ENCODE data around the gene EDDM13. TPM values are rescaled to one million over a fixed set of nuclear protein-coding genes. Genes with fewer than 3 reads are reported as not detected.

Gene EDDM13
- total and polyA plus RNA-seq, 2 of the 13 experiments (the other 11 are each of a cell fraction or from before 2014, with no cell fraction given): not detected

DNA sequence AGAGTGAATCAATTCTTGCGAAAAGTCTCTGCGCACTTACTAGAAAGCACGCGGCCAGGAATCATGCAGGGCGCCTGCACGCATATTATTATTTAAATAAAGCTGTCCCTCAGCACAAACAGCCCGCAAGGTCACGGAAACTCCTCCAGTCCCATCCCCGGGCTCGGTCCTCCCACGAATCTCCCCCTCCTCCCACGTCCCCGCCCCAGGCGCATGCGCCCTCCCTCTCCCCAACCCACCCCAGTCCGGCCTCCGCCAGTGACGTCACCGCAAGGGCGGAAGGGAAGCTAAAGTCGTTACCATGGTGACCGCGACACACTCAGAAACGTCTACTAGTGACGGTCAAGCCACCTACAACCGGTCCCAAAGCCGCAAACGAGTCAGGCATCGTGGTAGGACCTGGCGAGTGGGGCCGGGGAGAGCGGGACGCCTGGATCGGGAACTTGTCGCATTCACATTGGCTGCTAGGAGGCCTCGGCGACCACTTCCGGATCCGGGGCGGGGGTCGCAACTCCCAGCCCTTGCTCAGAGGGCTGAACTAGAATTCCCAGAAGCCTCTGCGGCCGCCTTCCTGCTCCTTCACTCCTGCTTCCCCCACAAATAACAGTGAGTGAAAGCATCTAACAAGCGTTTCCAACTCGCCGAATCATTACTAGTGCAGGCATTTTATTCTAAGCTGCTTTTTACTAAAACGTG lies 42.0 kb downstream of the EDDM13 start, which contains the start of gene ZSCAN5A:
ZSCAN5A (minus strand) TSS at position 459 of the 696 bp plus-strand sequence. CDS start 89,793 bp downstream, outside the sequence.
- FAIRE-seq (no peak), ATAC-seq (peak; percentile 88), DNase-seq (ENCODE audit: low spot score) (peak; percentile 89)
- H3K4me3 ChIP-seq (replicated peaks in 1 of 3; ENCODE audit: insufficient read depth in 1 of 3, low read depth in 2 of 3, low read length in 3 of 3): peak within 1 kb of the TSS; percentile 81 to 87 (median 82)
- peak within 1 kb of the TSS; percentile 94 for H3K9ac ChIP-seq (ENCODE audit: insufficient read depth, low read depth, low read length)
- peak within 1 kb of the TSS; percentile 82 for H2AFZ ChIP-seq (ENCODE audit: low read length)
- H3K27me3 ChIP-seq (ENCODE audit: control insufficient read depth in 1 of 2, insufficient read depth in 2 of 2, low read length in 2 of 2): no peaks in the 10 kb centered on the region; a peak in 1 of 5 replicates
- in situ Hi-C loops (cut with HindIII; ENCODE audit: extremely low pct_ligation_motif_present, low pct_unique_long_range_greater_than_20kb) (loop anchor here (10.0 kb wide), 1 partner anchor 240 kb away; no protein-coding TSS in a partner anchor), intact Hi-C loops (cut with micrococcal nuclease; ENCODE audit: unreplicated experiment) (loop anchor here (5.0 kb wide), 1 partner anchor 192 kb away; the partner anchor contains the start of gene ZNF787)
- ChIA-PET CTCF (ENCODE audit: low intra/inter-chr PET ratio, low total read pairs) (interaction anchor here (1.0 kb wide), 1 partner anchor 19 kb away, joined by 4 read pairs; no protein-coding TSS in a partner anchor), POLR2A (interaction anchor here (0.7 to 2.5 kb wide), 7 partner anchors 19 to 203 kb away, joined by 3 to 8 read pairs (median 4); partner anchors contain the start of genes ZNF583 and ZNF787)
- WGBS (ENCODE audit: low lambda C conversion rate): under 1% methylated on average over 31 of the region's 47 CpGs
- peak within 1 kb of the TSS; percentile 99 for H3K4me2 ChIP-seq (ENCODE audit: low read depth, low read length)
- BruUV-seq (replicated peaks): no TSS peak
- H3K36me3 ChIP-seq (replicated peaks in 1 of 2; ENCODE audit: control insufficient read depth in 1 of 2, insufficient read depth in 2 of 2, low read length in 2 of 2): peaks cover 2 to 9% of the 10 kb centered on the region in 2 experiments; a peak in 3 of 5 replicates
- peaks cover 44% of the 10 kb centered on the region for H3K4me1 ChIP-seq (ENCODE audit: insufficient read depth, low read length)
- no peaks in the 10 kb centered on the region for H3K79me2 ChIP-seq (ENCODE audit: insufficient read depth, low read length)
- no peaks in the 10 kb centered on the region for H3K9me3 ChIP-seq (ENCODE audit: low read length)
- peak within 1 kb of the TSS; percentile 96 for H3K27ac ChIP-seq (ENCODE audit: extremely low read length, insufficient read depth, low read length)
- no peaks in the 10 kb centered on the region for H4K20me1 ChIP-seq (ENCODE audit: insufficient read depth, low read length)
- TF ChIP-seq RCOR2 (CRISPR knock-in tag; IDR thresholded peaks at IDR 0.05): no peak
- TF ChIP-seq ZNF629 (CRISPR knock-in tag; conservative IDR thresholded peaks at IDR 0.05): no peak
- no peak for TF ChIP-seq ONECUT2 (CRISPR knock-in tag; IDR thresholded peaks at IDR 0.05)
- no peak for TF ChIP-seq HDAC6 (IDR thresholded peaks at IDR 0.05; ENCODE audit: low read depth, low read length)
- TF ChIP-seq MEIS2 (CRISPR knock-in tag; IDR thresholded peaks at IDR 0.05): no peak
- no peak for TF ChIP-seq HOXA7 (CRISPR knock-in tag; IDR thresholded peaks at IDR 0.05)
- no peak for TF ChIP-seq ZBTB44 (CRISPR knock-in tag; IDR thresholded peaks at IDR 0.05)
- TF ChIP-seq NCOA1 (CRISPR knock-in tag; IDR thresholded peaks at IDR 0.05): no peak
- TF ChIP-seq TEAD3 (CRISPR knock-in tag; optimal IDR thresholded peaks at IDR 0.05; ENCODE audit: borderline replicate concordance): peak; percentile 1
- 0 out of 2 replicates have a peak, but pooled peaks have one; percentile 58 for TF ChIP-seq EEA1 (CRISPR knock-in tag; IDR thresholded peaks at IDR 0.05; ENCODE audit: borderline replicate concordance)
- no peak for TF ChIP-seq ZNF724P (CRISPR knock-in tag; IDR thresholded peaks at IDR 0.05; ENCODE audit: borderline replicate concordance)
- no peak for TF ChIP-seq ZNF670 (CRISPR knock-in tag; IDR thresholded peaks at IDR 0.05; ENCODE audit: borderline replicate concordance)
- TF ChIP-seq SAP130 (CRISPR knock-in tag; IDR thresholded peaks at IDR 0.05; ENCODE audit: low read depth): peak; percentile 40
- no peak for TF ChIP-seq ZNF234 (CRISPR knock-in tag; conservative IDR thresholded peaks at IDR 0.05)
- TF ChIP-seq ZBTB21 (CRISPR knock-in tag; IDR thresholded peaks at IDR 0.05): peak; percentile 57; the same call in 1 of the 2 replicates
- TF ChIP-seq MAZ (IDR thresholded peaks at IDR 0.05; ENCODE audit: borderline replicate concordance, low read depth, low read length): no peak
- no peak for TF ChIP-seq MAZ (CRISPR knock-in tag; IDR thresholded peaks at IDR 0.05; ENCODE audit: low read depth)
- no peak for TF ChIP-seq CENPX (CRISPR knock-in tag; IDR thresholded peaks at IDR 0.05)
- TF ChIP-seq NR2F1 (CRISPR knock-in tag; IDR thresholded peaks at IDR 0.05): no peak
- TF ChIP-seq HIVEP1 (CRISPR knock-in tag; IDR thresholded peaks at IDR 0.05): no peak
- TF ChIP-seq ZFY (CRISPR knock-in tag; IDR thresholded peaks at IDR 0.05): peak; percentile 86
